H9 (cell line): ENCODE measurements around the gene CASP4. TPM values are rescaled to one million over a fixed set of nuclear protein-coding genes. Genes with fewer than 3 reads are reported as not detected.

Experiments used
- DNase-seq: peaks from one replicate; pipeline ENCODE4 v3.0.0-alpha.2; 2017
- H2AFZ ChIP-seq: one replicate; pipeline ENCODE4 v1.6.1; 2013; ENCODE audit warnings: mild to moderate bottlenecking, low read length, control low read depth, moderate library complexity
- H2AK5ac ChIP-seq: 2 replicates; pipeline ENCODE4 v1.6.1; 2013; ENCODE audit warnings: low read length, control low read depth, mixed read lengths; ENCODE audit not compliant: insufficient read length
- H2BK120ac ChIP-seq: one replicate; pipeline ENCODE4 v1.6.1; 2013; ENCODE audit warnings: low read depth, mild to moderate bottlenecking, low read length, control low read depth, inconsistent platforms; ENCODE audit not compliant: poor library complexity, severe bottlenecking
- H2BK12ac ChIP-seq: 2 replicates; pipeline ENCODE4 v1.6.1; 2013; ENCODE audit warnings: low read length, control low read depth, mixed read lengths, low read depth; ENCODE audit not compliant: insufficient read length
- H2BK15ac ChIP-seq: 2 replicates; pipeline ENCODE4 v1.6.1; 2013; ENCODE audit warnings: low read depth, low read length, control low read depth
- H2BK20ac ChIP-seq: one replicate; pipeline ENCODE4 v1.6.1; 2013; ENCODE audit warnings: low read depth, mild to moderate bottlenecking, low read length, control low read depth, inconsistent platforms; ENCODE audit not compliant: poor library complexity, severe bottlenecking
- H2BK5ac ChIP-seq: 2 replicates; pipeline ENCODE4 v1.6.1; 2013; ENCODE audit warnings: low read length, control low read depth, mixed read lengths; ENCODE audit not compliant: insufficient read length
- H3K14ac ChIP-seq: 2 replicates; pipeline ENCODE4 v1.6.1; 2013; ENCODE audit warnings: low read length, control low read depth; ENCODE audit not compliant: insufficient read depth
- H3K18ac ChIP-seq: 2 replicates; pipeline ENCODE4 v1.6.1; 2013; ENCODE audit warnings: low read depth, mild to moderate bottlenecking, mixed read lengths, low read length, control low read depth; ENCODE audit not compliant: insufficient read length
- H3K23ac ChIP-seq: 2 replicates; pipeline ENCODE4 v1.6.1; 2013; ENCODE audit warnings: low read length, control low read depth, mixed read lengths, low read depth; ENCODE audit not compliant: insufficient read length
- H3K23me2 ChIP-seq: 2 replicates; pipeline ENCODE4 v1.6.1; 2013; ENCODE audit warnings: low read depth, mild to moderate bottlenecking, mixed read lengths, low read length, control low read depth; ENCODE audit not compliant: insufficient read length, poor library complexity, severe bottlenecking
- H3K27ac ChIP-seq: 2 replicates; pipeline ENCODE4 v1.5.1; 2013; ENCODE audit warnings: low read length, control low read depth, mixed read lengths, low read depth; ENCODE audit not compliant: insufficient read length
- H3K27me3 ChIP-seq: 2 replicates; pipeline ENCODE4 v1.6.1; 2013; ENCODE audit warnings: low read length, control low read depth, inconsistent platforms; ENCODE audit not compliant: insufficient read depth
- H3K4ac ChIP-seq: 2 replicates; pipeline ENCODE4 v1.6.1; 2013; ENCODE audit warnings: low read depth, mild to moderate bottlenecking, control low read depth, inconsistent platforms, low read length, moderate library complexity
- H3K4me1 ChIP-seq: 2 replicates; pipeline ENCODE4 v1.6.1; 2013; ENCODE audit warnings: low read length, control low read depth, inconsistent platforms; ENCODE audit not compliant: insufficient read depth
- H3K4me2 ChIP-seq: 2 replicates; pipeline ENCODE4 v1.6.1; 2013; ENCODE audit warnings: low read length, control low read depth, mixed read lengths; ENCODE audit not compliant: insufficient read length, insufficient read depth
- H3K56ac ChIP-seq: 2 replicates; pipeline ENCODE4 v1.6.1; 2013; ENCODE audit warnings: low read depth, mild to moderate bottlenecking, mixed read lengths, low read length, control low read depth; ENCODE audit not compliant: insufficient read length
- H3K79me1 ChIP-seq: 2 replicates; pipeline ENCODE4 v1.6.1; 2013; ENCODE audit warnings: low read depth, mild to moderate bottlenecking, moderate library complexity, low read length, control low read depth, inconsistent platforms; ENCODE audit not compliant: insufficient read depth, poor library complexity, severe bottlenecking
- H3K79me2 ChIP-seq: 2 replicates; pipeline ENCODE4 v1.6.1; 2013; ENCODE audit warnings: low read length, control low read depth, inconsistent platforms; ENCODE audit not compliant: insufficient read depth
- H3K9ac ChIP-seq: 2 replicates; pipeline ENCODE4 v1.6.1; 2013; ENCODE audit warnings: low read length, control low read depth, mixed read lengths; ENCODE audit not compliant: insufficient read length; ENCODE audit errors: extremely low read depth
- H3K9me3 ChIP-seq: one replicate; pipeline ENCODE4 v1.6.1; 2013; ENCODE audit warnings: low read depth, low read length, inconsistent platforms; ENCODE audit not compliant: control insufficient read depth
- H3T11ph ChIP-seq: one replicate; pipeline ENCODE4 v1.6.1; 2013; ENCODE audit warnings: mild to moderate bottlenecking, low read length, control low read depth, inconsistent platforms
- H4K20me1 ChIP-seq: one replicate; pipeline ENCODE4 v1.6.1; 2013; ENCODE audit not compliant: control insufficient read depth, insufficient read length, insufficient read depth
- H4K5ac ChIP-seq: 2 replicates; pipeline ENCODE4 v1.6.1; 2013; ENCODE audit warnings: low read depth, mild to moderate bottlenecking, mixed read lengths, low read length, control low read depth; ENCODE audit not compliant: insufficient read length
- H4K8ac ChIP-seq: replicated peaks from 2 replicates; pipeline ENCODE4 v1.6.1; 2013; ENCODE audit warnings: low read length, control low read depth, mixed read lengths, low read depth; ENCODE audit not compliant: insufficient read length
- H4K91ac ChIP-seq: 2 replicates; pipeline ENCODE4 v1.6.1; 2013; ENCODE audit warnings: low read depth, mild to moderate bottlenecking, moderate library complexity, mixed read lengths, low read length, control low read depth; ENCODE audit not compliant: insufficient read length
- H3K27ac Mint-ChIP-seq, 3 experiments: 2 replicates in 2 of 3; 3 replicates in 1 of 3; pipeline ENCODE4 v1.8.0; 2020 to 2021; ENCODE audit warnings: mixed read lengths in 3 of 3, mild to moderate bottlenecking in 1 of 3, moderate library complexity in 1 of 3
- H3K27me3 Mint-ChIP-seq: 2 replicates; pipeline ENCODE4 v1.8.0; 2021; ENCODE audit warnings: low read depth, mild to moderate bottlenecking, moderate library complexity, mixed read lengths
- H3K36me3 Mint-ChIP-seq, 3 experiments: 2 replicates in 2 of 3; 3 replicates in 1 of 3; pipeline ENCODE4 v1.8.0; 2020 to 2021; ENCODE audit warnings: low read depth in 3 of 3, mixed read lengths in 3 of 3; ENCODE audit not compliant: insufficient read depth in 1 of 3
- H3K4me1 Mint-ChIP-seq, 2 experiments: 2 replicates each; pipeline ENCODE4 v1.8.0; 2020; ENCODE audit warnings: mixed read lengths in 2 of 2
- H3K4me3 Mint-ChIP-seq, 2 experiments: 2 replicates in 1 of 2; 3 replicates in 1 of 2; pipeline ENCODE4 v1.8.0; 2020 to 2021; ENCODE audit warnings: mild to moderate bottlenecking in 2 of 2, mixed read lengths in 2 of 2, moderate library complexity in 1 of 2
- H3K9me3 Mint-ChIP-seq, 2 experiments: 2 replicates in 1 of 2; 3 replicates in 1 of 2; pipeline ENCODE4 v1.8.0; 2020; ENCODE audit warnings: mild to moderate bottlenecking in 2 of 2, mixed read lengths in 2 of 2, moderate library complexity in 1 of 2
- CTCF ChIP-seq: fragments of 200-600 bp; sonication (generic); conservative IDR thresholded peaks from 3 replicates; pipeline ENCODE4 v1.8.0; 2021; ENCODE audit warnings: antibody characterized with exemption, mild to moderate bottlenecking
- WGBS: extraction: QIAGEN DNeasy Blood & Tissue Kit; methylation state at CpG from one replicate; pipeline ENCODE4 v1.1.7; 2013; ENCODE audit warnings: missing lambda C conversion rate, low lambda C conversion rate, mixed read lengths; ENCODE audit not compliant: insufficient read length; ENCODE audit errors: extremely low coverage; 5-methylcytosine and 5-hydroxymethylcytosine counted together
- total RNA-seq: library from RNA; stranded (reverse); gene quantifications from 2 replicates; pipeline ENCODE4 v1.2.1, GENCODE V29; 2021

CASP4 gene
- total RNA-seq, 1 experiment from 2014 or later, result not detected

GRCh38 chr11:104908186-104908531 lies 60.2 kb downstream of the CASP4 start:
- Mint-ChIP-seq H3K9me3 (no peaks in the 10 kb centered on the region; a peak in 1 of 5 replicates), H3K4me3 (no peak overlapping the region), H3K27me3 (no peaks in the 10 kb centered on the region), H3K27ac (no peak overlapping the region), H3K4me1 (no peaks in the 10 kb centered on the region), H3K36me3 (no peaks in the 10 kb centered on the region)
- H4K91ac ChIP-seq, result no peak overlapping the region
- H4K20me1 ChIP-seq, result no peaks in the 10 kb centered on the region
- no peak overlapping the region for H3K18ac ChIP-seq
- no peak overlapping the region for H3K4ac ChIP-seq
- no peak overlapping the region for H2AFZ ChIP-seq
- WGBS, result no CpG with 5 or more reads among the region's 3 CpGs
- DNase-seq, result no peak
- no peak overlapping the region for H2BK12ac ChIP-seq
- H3K79me1 ChIP-seq, result no peaks in the 10 kb centered on the region
- no peaks in the 10 kb centered on the region for H3K27me3 ChIP-seq
- no peak overlapping the region for H2BK5ac ChIP-seq
- no peaks in the 10 kb centered on the region for H3K23me2 ChIP-seq
- H3K9me3 ChIP-seq, result no peaks in the 10 kb centered on the region
- no peak overlapping the region for H3K56ac ChIP-seq
- H3K4me2 ChIP-seq, result no peak overlapping the region
- no peak overlapping the region for H3K14ac ChIP-seq
- no peak overlapping the region for H3K9ac ChIP-seq
- H3K79me2 ChIP-seq, result no peaks in the 10 kb centered on the region
- H3K4me1 ChIP-seq, result no peaks in the 10 kb centered on the region
- no peak overlapping the region for H2AK5ac ChIP-seq
- no peak overlapping the region for H3T11ph ChIP-seq
- no peak overlapping the region for H4K5ac ChIP-seq
- H2BK120ac ChIP-seq, result no peak overlapping the region
- no peak for TF ChIP-seq CTCF
- no peak overlapping the region for H3K23ac ChIP-seq
- H3K27ac ChIP-seq, result no peak overlapping the region
- H2BK20ac ChIP-seq, result no peak overlapping the region
- no peak overlapping the region for H4K8ac ChIP-seq
- H2BK15ac ChIP-seq, result no peak overlapping the region
